B cell (primary cell): Measurements from ENCODE around the gene PDLIM4. TPM values are rescaled to one million over a fixed set of nuclear protein-coding genes. Genes with fewer than 3 reads are reported as not detected.

Source experiments
- ATAC-seq: fragments of 200-7000 bp; cut with Tn5 transposase; one replicate; pipeline ENCODE4 v1.10.0; 2021; ENCODE audit warnings: low read depth, mild to moderate bottlenecking, moderate number of reproducible peaks, moderate library complexity
- CTCF ChIA-PET: fragments of 350-600 bp; sonication (Branson Sonifier 250); formaldehyde crosslinking; loops from one replicate; lab custom pipeline; 2021; ENCODE audit warnings: antibody characterized with exemption, inconsistent platforms; lab: Charles Lee
- POLR2A ChIA-PET: fragments of 350-600 bp; sonication (Branson Sonifier 250); formaldehyde crosslinking; loops from one replicate; lab custom pipeline; 2021; ENCODE audit warnings: antibody characterized with exemption; lab: Charles Lee
- DNase-seq: peaks from one replicate; pipeline ENCODE4 v3.0.0; 2013
- H2AFZ ChIP-seq: 2 replicates; pipeline ENCODE4 v1.6.1; 2012; ENCODE audit warnings: mild to moderate bottlenecking, low read depth, low read length; ENCODE audit not compliant: insufficient read depth, poor library complexity, severe bottlenecking
- H3K27ac ChIP-seq, 2 donors: 1 replicate in 1 of 2; 2 replicates in 1 of 2; pipeline ENCODE4 v1.5.1; 2012 to 2013; ENCODE audit warnings: low read length in 2 of 2, mild to moderate bottlenecking in 2 of 2, moderate library complexity in 1 of 2
- H3K27me3 ChIP-seq, 4 experiments: fragments of 200-600 bp in 1 of 4; sonication (generic) in 1 of 4; replicated peaks in 1 of 4; 1 replicate in 2 of 4; 2 replicates in 2 of 4; pipeline versions ENCODE4 v1.6.1 to v1.7.0; 2013 to 2016; ENCODE audit warnings: low read length in 3 of 4, mild to moderate bottlenecking in 2 of 4, mixed read lengths in 1 of 4, moderate library complexity in 1 of 4; ENCODE audit not compliant: insufficient read depth in 4 of 4, control insufficient read depth in 3 of 4; ENCODE audit errors: control extremely low read depth in 1 of 4
- H3K36me3 ChIP-seq, 2 experiments: replicated peaks in 1 of 2; 1 replicate in 1 of 2; 2 replicates in 1 of 2; pipeline versions ENCODE4 v1.6.1 to v1.7.1; 2013; ENCODE audit warnings: low read length in 1 of 2; ENCODE audit not compliant: insufficient read depth in 2 of 2, control insufficient read depth in 1 of 2; ENCODE audit errors: control extremely low read depth in 1 of 2, extremely low read depth in 1 of 2
- H3K4me1 ChIP-seq, 2 donors: fragments of 200-600 bp in 1 of 2; sonication (generic) in 1 of 2; 1 replicate in 1 of 2; 2 replicates in 1 of 2; pipeline versions ENCODE4 v1.5.1 to v1.6.1; 2013 to 2017; ENCODE audit warnings: low read length in 2 of 2; ENCODE audit not compliant: control insufficient read depth in 2 of 2, insufficient read depth in 2 of 2
- H3K4me2 ChIP-seq: replicated peaks from 2 replicates; pipeline ENCODE3; 2012; ENCODE audit warnings: mild to moderate bottlenecking, low read depth, low read length; ENCODE audit not compliant: poor library complexity, severe bottlenecking
- H3K4me3 ChIP-seq, 5 experiments: fragments of 200-600 bp in 1 of 5; sonication (generic) in 1 of 5; 1 replicate in 3 of 5; 2 replicates in 2 of 5; pipeline versions ENCODE4 v1.5.1 to v1.7.0; 2011 to 2016; ENCODE audit warnings: low read length in 4 of 5, mild to moderate bottlenecking in 4 of 5, low read depth in 2 of 5, control low read depth in 1 of 5, moderate library complexity in 1 of 5; ENCODE audit not compliant: insufficient read depth in 1 of 5; ENCODE audit errors: control extremely low read depth in 1 of 5, extremely low read depth in 1 of 5
- H3K79me2 ChIP-seq: fragments of 200-600 bp; sonication (generic); one replicate; pipeline ENCODE4 v1.6.0; 2016; ENCODE audit warnings: low read length; ENCODE audit not compliant: control insufficient read depth, insufficient read depth
- H3K9ac ChIP-seq: fragments of 200-600 bp; sonication (generic); 2 replicates; pipeline ENCODE4 v1.6.1; 2017; ENCODE audit warnings: mild to moderate bottlenecking, low read length, moderate library complexity
- H3K9me3 ChIP-seq, 3 donors: one replicate each; pipeline versions ENCODE4 v1.6.1 to v1.7.1; 2013; ENCODE audit warnings: low read length in 2 of 3; ENCODE audit not compliant: control insufficient read depth in 2 of 3, insufficient read depth in 1 of 3; ENCODE audit errors: control extremely low read depth in 1 of 3
- H4K20me1 ChIP-seq: 2 replicates; pipeline ENCODE4 v1.6.0; 2012; ENCODE audit warnings: mild to moderate bottlenecking, low read length; ENCODE audit not compliant: insufficient read depth, control insufficient read depth, poor library complexity, severe bottlenecking
- H3K27ac Mint-ChIP-seq: one replicate; pipeline ENCODE4 v1.8.0; 2021; ENCODE audit warnings: mixed read lengths
- H3K27me3 Mint-ChIP-seq: one replicate; pipeline ENCODE4 v1.8.0; 2021; ENCODE audit warnings: mixed read lengths
- H3K4me1 Mint-ChIP-seq: one replicate; pipeline ENCODE4 v1.8.0; 2021; ENCODE audit warnings: mixed read lengths
- H3K4me3 Mint-ChIP-seq: one replicate; pipeline ENCODE4 v1.8.0; 2021; ENCODE audit warnings: mixed read lengths
- H3K9me3 Mint-ChIP-seq: one replicate; pipeline ENCODE4 v1.8.0; 2022; ENCODE audit warnings: mixed read lengths; ENCODE audit not compliant: insufficient read depth
- CTCF ChIP-seq: fragments of 200-600 bp; IDR thresholded peaks from one replicate; pipeline ENCODE4 v1.8.0; 2022; ENCODE audit warnings: antibody characterized with exemption, mild to moderate bottlenecking
- EZH2 ChIP-seq: IDR thresholded peaks from 2 replicates; pipeline ENCODE4 v1.6.1; 2012; ENCODE audit warnings: borderline replicate concordance, low read depth, mild to moderate bottlenecking, moderate library complexity, low read length; ENCODE audit not compliant: insufficient read depth, poor library complexity, severe bottlenecking
- WGBS: methylation state at CpG from one replicate; pipeline ENCODE4 v1.1.5; 2013; ENCODE audit warnings: missing lambda C conversion rate; ENCODE audit not compliant: insufficient coverage; 5-methylcytosine and 5-hydroxymethylcytosine counted together
- intact Hi-C: fragments of 100-400 bp; cut with micrococcal nuclease; formaldehyde crosslinking; loops from one replicate; pipeline ENCODE4 v1.10.0; 2022
- polyA plus RNA-seq: library from polyadenylated mRNA; depleted of rRNA; stranded (reverse); fragments of >200 nt; gene quantifications from 2 replicates; pipeline ENCODE4 v1.2.3, GENCODE V29; 2012
- total RNA-seq, 2 donors: library from RNA; stranded (reverse); fragments of 120-200 nt in 1 of 2; gene quantifications; 1 replicate in 1 of 2; 2 replicates in 1 of 2; pipeline versions ENCODE4 v1.2.3 to v1.2.4, GENCODE V29; 2013 to 2022

The PDLIM4 gene
- total and polyA plus RNA-seq, 2 donors (not counting 1 experiment from before 2014, with no cell fraction given): not detected

GRCh38 chr5:132272311-132273210 lies 15.1 kb downstream of the PDLIM4 start:
- 57% methylated on average over 30 of the region's 37 CpGs for WGBS

More at GRCh38 chr5:132272311-132273210, 15.1 kb downstream of the PDLIM4 start:
- POLR2A ChIA-PET: interaction anchor here (0.6 kb wide), 2 partner anchors 210 to 229 kb away, joined by 3 to 5 read pairs; no protein-coding TSS in a partner anchor
- DNase-seq (peak; percentile 71), ATAC-seq (peak; percentile 49)
- Mint-ChIP-seq H3K4me1 (peaks cover 12% of the 10 kb centered on the region), H3K9me3 (no peaks in the 10 kb centered on the region), H3K27me3 (peaks cover 18% of the 10 kb centered on the region), H3K4me3 (peak overlapping the region; percentile 59), H3K27ac (no peak overlapping the region)
- no peaks in the 10 kb centered on the region for H3K36me3 ChIP-seq
- intact Hi-C loops: no loop called here
- H3K9ac ChIP-seq: no peak overlapping the region
- H4K20me1 ChIP-seq: no peaks in the 10 kb centered on the region
- H3K79me2 ChIP-seq: no peaks in the 10 kb centered on the region
- peaks cover 0 to 23% (median 3%) of the 10 kb centered on the region in 4 experiments for H3K27me3 ChIP-seq
- peaks cover 10 to 12% of the 10 kb centered on the region in 2 donors for H3K4me1 ChIP-seq
- H2AFZ ChIP-seq: no peak overlapping the region
- H3K27ac ChIP-seq: no peak overlapping the region
- H3K4me2 ChIP-seq: peak overlapping the region; percentile 3
- CTCF ChIA-PET: interaction anchor here (0.8 to 2.5 kb wide), 15 partner anchors 8 to 611 kb away, joined by 3 to 14 read pairs (median 4); partner anchors contain the start of genes SLC22A4 and SLC22A5
- peaks cover 0 to 8% (median 0%) of the 10 kb centered on the region in 3 donors for H3K9me3 ChIP-seq
- TF ChIP-seq CTCF (peak; percentile 85), EZH2 (no peak)
- H3K4me3 ChIP-seq: no peak overlapping the region
